ENCODE measurements around the gene PPP1R14D.

PPP1R14D gene

DNA sequence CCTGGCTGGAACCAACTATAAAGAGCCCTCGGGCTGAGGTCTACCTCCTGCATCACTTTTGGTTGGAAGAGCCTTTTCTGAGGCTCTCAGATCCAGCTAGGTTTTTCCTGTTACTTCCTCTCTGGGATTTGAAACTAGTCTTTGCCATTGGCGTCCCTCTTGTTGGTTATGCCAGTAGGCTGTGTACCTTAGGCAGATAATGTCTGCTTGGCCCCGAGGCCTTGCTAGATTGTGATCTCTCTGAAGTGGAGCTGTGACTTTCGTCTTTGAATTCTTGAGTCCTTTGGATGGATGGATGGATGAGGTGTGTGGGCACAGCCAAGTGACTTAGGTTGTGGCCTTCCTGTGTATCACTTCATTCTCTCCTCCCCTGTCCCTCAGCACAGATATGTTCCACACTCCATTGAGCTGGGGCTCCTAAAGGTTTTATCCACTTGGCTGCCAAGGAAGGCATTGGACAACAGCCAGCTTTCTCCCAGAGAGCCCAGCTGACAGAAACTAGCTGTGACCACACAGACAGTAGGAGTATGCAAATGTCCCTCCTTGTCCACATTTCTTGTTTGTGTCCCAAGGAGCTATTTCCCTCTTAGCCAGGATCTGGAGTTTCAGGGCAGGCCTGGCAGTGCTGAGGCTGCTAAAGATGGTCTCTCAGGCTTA is 13.3 kb downstream of the PPP1R14D start:
- Histone ChIP-seq H3K4me3 (ENCODE audit: low read depth, low read length) (no peak overlapping the region), H3K27me3 (ENCODE audit: control insufficient read depth, insufficient read depth, low read length) (no peaks in the 10 kb centered on the region), H3K36me3 (ENCODE audit: control insufficient read depth, insufficient read depth, low read length) (peaks cover 24% of the 10 kb centered on the region), H3K9me3 (ENCODE audit: control insufficient read depth, insufficient read depth, low read depth, low read length) (no peaks in the 10 kb centered on the region), H3K27ac (ENCODE audit: low read depth, low read length) (no peak overlapping the region), H3K4me1 (ENCODE audit: control insufficient read depth, insufficient read depth, low read length) (no peaks in the 10 kb centered on the region), H3K9ac (ENCODE audit: low read length) (no peak overlapping the region)

DNA sequence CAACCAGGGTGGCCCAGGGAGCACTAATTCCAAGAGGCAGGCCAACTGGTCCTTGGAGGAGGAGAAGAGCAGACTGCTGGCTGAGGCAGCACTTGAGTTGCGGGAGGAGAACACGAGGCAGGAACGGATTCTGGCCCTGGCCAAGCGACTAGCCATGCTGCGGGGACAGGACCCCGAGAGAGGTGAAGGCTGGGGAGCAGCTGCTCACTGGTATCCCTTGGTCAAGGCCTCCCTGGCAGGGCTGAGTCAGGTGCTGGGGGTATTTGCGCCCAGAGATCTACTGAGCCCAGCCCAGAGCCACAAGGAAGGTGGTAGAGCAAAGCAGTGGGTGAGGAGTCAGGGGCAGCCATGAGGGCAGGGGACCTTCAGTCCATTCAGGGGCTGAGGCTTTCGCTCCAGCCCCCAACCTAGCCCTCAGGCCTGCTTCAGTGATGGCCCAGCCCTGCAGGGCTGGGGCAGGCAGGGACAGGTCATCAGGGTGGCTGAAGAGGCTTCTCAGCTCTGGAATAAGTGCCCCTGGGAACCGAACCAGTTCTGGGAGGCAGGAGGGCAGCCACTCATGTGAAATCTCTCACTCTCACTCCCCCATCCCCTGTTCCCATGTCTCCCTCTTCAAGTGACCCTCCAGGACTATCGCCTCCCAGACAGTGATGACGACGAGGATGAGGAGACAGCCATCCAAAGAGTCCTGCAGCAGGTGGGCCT is 15.6 kb downstream of the PPP1R14D start:
- Histone ChIP-seq H3K27ac (ENCODE audit: low read depth, low read length) (no peak overlapping the region), H3K27me3 (ENCODE audit: control insufficient read depth, insufficient read depth, low read length) (no peaks in the 10 kb centered on the region), H3K4me1 (ENCODE audit: control insufficient read depth, insufficient read depth, low read length) (peaks cover 3% of the 10 kb centered on the region; the same call in 1 of the 2 replicates), H3K9me3 (ENCODE audit: control insufficient read depth, insufficient read depth, low read depth, low read length) (no peaks in the 10 kb centered on the region), H3K36me3 (ENCODE audit: control insufficient read depth, insufficient read depth, low read length) (peaks cover 26% of the 10 kb centered on the region), H3K9ac (ENCODE audit: low read length) (no peak overlapping the region), H3K4me3 (ENCODE audit: low read depth, low read length) (no peak overlapping the region)

DNA sequence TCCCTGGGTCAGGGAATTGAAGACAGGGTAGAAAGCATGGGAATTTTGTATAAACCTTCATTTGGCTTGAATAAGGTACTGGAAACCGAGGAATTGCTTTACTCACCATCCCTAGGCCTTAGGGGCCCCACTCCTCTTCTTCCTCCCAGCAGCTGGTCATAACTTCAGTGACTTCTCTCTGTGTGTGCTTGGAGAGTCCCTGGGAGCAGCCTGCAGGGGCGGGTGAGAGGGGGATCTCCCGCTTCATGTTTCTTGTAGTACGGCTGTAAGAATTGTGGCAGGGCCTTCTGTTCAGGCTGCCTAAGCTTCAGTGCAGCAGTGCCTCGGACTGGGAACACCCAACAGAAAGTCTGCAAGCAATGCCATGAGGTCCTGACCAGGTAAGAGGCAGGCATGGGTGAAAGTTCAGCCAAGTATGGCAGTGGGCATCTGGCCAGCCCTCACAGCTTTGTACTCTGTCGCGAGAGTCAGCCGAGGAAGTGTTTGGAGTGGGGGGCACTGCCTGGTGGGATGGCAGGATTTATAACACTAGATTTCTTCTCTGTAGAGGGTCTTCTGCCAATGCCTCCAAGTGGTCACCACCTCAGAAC is 19.6 kb downstream of the PPP1R14D start:
- Histone ChIP-seq H3K4me1 (ENCODE audit: control insufficient read depth, insufficient read depth, low read length) (peaks cover 8% of the 10 kb centered on the region; the same call in 1 of the 2 replicates), H3K9me3 (ENCODE audit: control insufficient read depth, insufficient read depth, low read depth, low read length) (no peaks in the 10 kb centered on the region), H3K9ac (ENCODE audit: low read length) (no peak overlapping the region), H3K27ac (ENCODE audit: low read depth, low read length) (no peak overlapping the region), H3K4me3 (ENCODE audit: low read depth, low read length) (no peak overlapping the region), H3K27me3 (ENCODE audit: control insufficient read depth, insufficient read depth, low read length) (no peaks in the 10 kb centered on the region), H3K36me3 (ENCODE audit: control insufficient read depth, insufficient read depth, low read length) (peaks cover 19% of the 10 kb centered on the region)

DNA sequence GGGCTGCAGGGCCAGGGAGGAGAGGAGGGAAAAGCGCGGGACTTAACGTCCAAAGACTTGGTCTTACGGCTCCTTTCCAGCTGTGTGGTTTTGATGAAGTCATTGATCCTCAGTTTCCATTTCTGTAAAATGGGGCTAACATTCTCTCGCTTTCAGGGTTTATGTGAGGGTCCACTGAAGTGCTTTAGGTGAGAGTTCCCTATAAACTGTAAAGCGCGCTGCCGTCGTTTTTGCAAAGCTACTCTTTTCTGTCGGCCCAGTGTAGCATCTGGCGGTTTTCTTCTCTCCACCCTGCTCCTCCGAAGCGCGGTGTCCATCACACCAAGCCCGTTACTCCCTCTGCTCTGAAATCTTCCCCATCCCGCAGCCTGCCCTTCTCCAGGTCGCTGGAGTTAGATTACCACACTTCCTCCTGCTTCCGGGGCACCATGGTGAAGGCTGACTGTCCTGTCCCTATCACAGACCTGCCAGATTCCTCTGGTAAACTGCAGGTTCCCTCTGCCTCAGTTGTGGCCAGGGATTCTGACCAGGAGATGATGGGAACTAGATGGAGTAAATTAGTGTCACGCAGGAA is 20.5 kb downstream of the PPP1R14D start:
- Histone ChIP-seq H3K4me1 (ENCODE audit: control insufficient read depth, insufficient read depth, low read length) (peaks cover 8% of the 10 kb centered on the region; the same call in 1 of the 2 replicates), H3K4me3 (ENCODE audit: low read depth, low read length) (peak overlapping the region; percentile 99), H3K9me3 (ENCODE audit: control insufficient read depth, insufficient read depth, low read depth, low read length) (no peaks in the 10 kb centered on the region), H3K9ac (ENCODE audit: low read length) (peak overlapping the region; percentile 52), H3K27ac (ENCODE audit: low read depth, low read length) (no peak overlapping the region), H3K27me3 (ENCODE audit: control insufficient read depth, insufficient read depth, low read length) (no peaks in the 10 kb centered on the region), H3K36me3 (ENCODE audit: control insufficient read depth, insufficient read depth, low read length) (peaks cover 17% of the 10 kb centered on the region)

DNA sequence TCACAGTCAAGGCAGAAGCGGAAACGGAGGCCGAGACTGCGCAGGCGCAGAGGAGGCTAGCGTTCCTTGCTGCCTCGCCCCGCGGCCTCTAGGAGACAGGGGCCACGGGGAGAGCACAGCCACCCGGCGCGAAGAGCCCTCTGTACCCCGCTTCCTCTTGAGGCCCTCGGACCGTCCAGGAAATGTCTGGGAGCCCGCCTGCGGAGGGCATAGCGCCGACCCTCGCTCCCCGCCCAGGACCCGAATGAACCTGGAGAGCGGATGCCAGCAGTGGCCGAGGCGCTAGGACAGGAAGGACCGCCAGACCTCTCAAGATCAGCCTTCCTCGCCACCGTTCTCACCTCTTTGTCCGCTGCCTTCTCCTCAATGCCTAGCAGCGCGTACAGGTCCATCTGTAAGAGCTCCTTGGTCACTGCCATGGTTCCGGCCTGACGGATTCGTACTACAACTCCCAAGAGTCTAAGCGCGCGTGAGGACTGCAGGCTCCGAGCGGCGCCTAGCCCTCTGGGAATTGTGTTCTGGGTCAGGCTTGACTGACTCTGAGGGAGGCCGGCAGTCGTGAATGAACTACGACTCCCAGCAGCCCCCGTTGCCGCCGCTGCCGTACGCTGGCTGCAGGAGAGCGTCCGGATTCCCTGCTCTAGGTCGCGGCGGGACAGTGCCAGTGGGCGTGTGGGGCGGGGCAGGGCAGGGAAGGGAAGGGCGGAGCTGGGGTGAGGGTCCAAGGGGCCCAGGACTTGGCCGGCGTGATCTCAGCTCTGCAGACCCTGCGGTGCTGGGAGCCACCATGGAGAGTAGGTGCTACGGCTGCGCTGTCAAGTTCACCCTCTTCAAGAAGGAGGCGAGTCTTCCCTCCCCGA is 21.2 kb downstream of the PPP1R14D start, which contains the start of the genes DNAJC17 and ZFYVE19:
TSS of gene DNAJC17 (minus strand) at position 446 of the 860 bp plus-strand sequence. CDS start at position 419, 27 bp downstream.
TSS of gene ZFYVE19 (plus strand) at position 62 of the 860 bp plus-strand sequence. CDS start at position 563, 501 bp downstream.
- H3K4me1 ChIP-seq (ENCODE audit: control insufficient read depth, insufficient read depth, low read length): peaks cover 8% of the 10 kb centered on the region; the same call in 1 of the 2 replicates
- peak within 1 kb of the TSS; percentile 35; the same call in 1 of the 2 replicates for H3K27ac ChIP-seq (ENCODE audit: low read depth, low read length)
- H3K4me3 ChIP-seq (ENCODE audit: low read depth, low read length): peak within 1 kb of the TSS; percentile 99
- H3K9ac ChIP-seq (ENCODE audit: low read length): peak within 1 kb of the TSS; percentile 85
- H3K27me3 ChIP-seq (ENCODE audit: control insufficient read depth, insufficient read depth, low read length): no peaks in the 10 kb centered on the region
- peaks cover 17% of the 10 kb centered on the region for H3K36me3 ChIP-seq (ENCODE audit: control insufficient read depth, insufficient read depth, low read length)
- H3K9me3 ChIP-seq (ENCODE audit: control insufficient read depth, insufficient read depth, low read depth, low read length): no peaks in the 10 kb centered on the region

DNA sequence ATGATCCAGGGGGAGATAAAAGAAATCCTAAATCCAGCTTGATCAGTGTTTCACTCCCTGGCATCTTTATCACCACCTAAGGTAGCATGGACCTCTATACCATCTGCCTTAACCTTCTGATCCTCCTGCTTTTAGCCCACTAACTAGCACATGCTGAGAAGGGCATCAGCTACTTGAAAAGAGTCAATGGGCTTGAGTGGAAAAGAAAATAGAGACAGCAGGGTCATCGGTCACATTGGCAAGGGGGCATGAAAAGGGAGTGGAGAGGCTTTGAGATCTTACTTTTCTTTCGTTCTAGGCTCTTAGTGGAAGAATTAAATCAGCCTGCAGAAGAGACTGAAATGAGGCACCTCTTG is 21.9 kb downstream of the PPP1R14D start:
- peak overlapping the region; percentile 99 for H3K4me3 ChIP-seq (ENCODE audit: low read depth, low read length)
- no peak overlapping the region for H3K27ac ChIP-seq (ENCODE audit: low read depth, low read length)
- H3K9ac ChIP-seq (ENCODE audit: low read length): peak overlapping the region; percentile 85
- no peaks in the 10 kb centered on the region for H3K9me3 ChIP-seq (ENCODE audit: control insufficient read depth, insufficient read depth, low read depth, low read length)
- H3K27me3 ChIP-seq (ENCODE audit: control insufficient read depth, insufficient read depth, low read length): no peaks in the 10 kb centered on the region
- H3K36me3 ChIP-seq (ENCODE audit: control insufficient read depth, insufficient read depth, low read length): peaks cover 17% of the 10 kb centered on the region
- H3K4me1 ChIP-seq (ENCODE audit: control insufficient read depth, insufficient read depth, low read length): peaks cover 8% of the 10 kb centered on the region; the same call in 1 of the 2 replicates

DNA sequence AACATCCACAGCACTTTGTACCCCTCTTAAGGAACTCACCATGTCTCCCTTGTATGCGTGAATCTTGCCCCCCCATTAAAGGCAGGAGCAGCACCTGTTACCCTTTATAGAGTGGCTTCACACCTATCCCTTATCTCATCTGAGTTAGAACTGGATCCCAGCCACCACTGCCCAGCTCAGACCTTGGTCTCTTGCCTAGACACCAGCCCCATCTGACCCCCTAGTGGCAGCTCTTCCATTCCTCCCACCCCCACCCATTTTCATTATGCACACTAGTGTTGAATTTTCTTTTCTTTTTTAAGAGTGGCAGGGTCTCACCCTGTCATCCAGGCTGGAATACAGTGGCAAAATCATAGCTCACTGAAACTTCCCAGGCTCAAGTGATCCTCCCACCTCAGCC is 24.8 kb downstream of the PPP1R14D start:
- Histone ChIP-seq H3K4me3 (ENCODE audit: low read depth, low read length) (no peak overlapping the region), H3K4me1 (ENCODE audit: control insufficient read depth, insufficient read depth, low read length) (peaks cover 19% of the 10 kb centered on the region), H3K36me3 (ENCODE audit: control insufficient read depth, insufficient read depth, low read length) (0 out of 2 replicates have a peak, but pooled peaks cover 3% of the 10 kb centered on the region), H3K9me3 (ENCODE audit: control insufficient read depth, insufficient read depth, low read depth, low read length) (no peaks in the 10 kb centered on the region), H3K27ac (ENCODE audit: low read depth, low read length) (no peak overlapping the region), H3K9ac (ENCODE audit: low read length) (no peak overlapping the region), H3K27me3 (ENCODE audit: control insufficient read depth, insufficient read depth, low read length) (no peaks in the 10 kb centered on the region)

DNA sequence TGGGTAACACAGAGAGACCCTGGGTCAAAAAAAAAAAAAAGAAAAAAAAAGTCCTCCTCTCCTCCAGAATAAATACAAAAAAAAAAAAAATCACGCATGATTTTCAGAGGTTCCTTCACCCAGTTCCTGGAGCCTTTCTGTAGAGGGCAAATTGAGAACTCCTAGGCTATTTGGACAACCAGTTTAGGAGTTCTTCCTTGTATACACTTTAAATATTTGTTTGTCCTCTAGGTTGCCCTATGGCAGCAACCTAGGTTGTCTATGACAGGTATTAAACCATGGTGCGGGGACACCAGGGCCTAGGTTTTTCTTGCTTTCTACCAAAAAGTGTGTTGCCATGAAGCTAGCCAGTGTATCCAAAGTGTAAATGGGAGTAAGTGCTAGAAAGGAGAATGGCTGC is 25.4 kb downstream of the PPP1R14D start:
- H3K4me1 ChIP-seq (ENCODE audit: control insufficient read depth, insufficient read depth, low read length): peaks cover 22% of the 10 kb centered on the region
- H3K4me3 ChIP-seq (ENCODE audit: low read depth, low read length): no peak overlapping the region
- no peaks in the 10 kb centered on the region for H3K9me3 ChIP-seq (ENCODE audit: control insufficient read depth, insufficient read depth, low read depth, low read length)
- H3K9ac ChIP-seq (ENCODE audit: low read length): no peak overlapping the region
- no peak overlapping the region for H3K27ac ChIP-seq (ENCODE audit: low read depth, low read length)
- no peaks in the 10 kb centered on the region for H3K27me3 ChIP-seq (ENCODE audit: control insufficient read depth, insufficient read depth, low read length)
- 0 out of 2 replicates have a peak, but pooled peaks cover 3% of the 10 kb centered on the region for H3K36me3 ChIP-seq (ENCODE audit: control insufficient read depth, insufficient read depth, low read length)

DNA sequence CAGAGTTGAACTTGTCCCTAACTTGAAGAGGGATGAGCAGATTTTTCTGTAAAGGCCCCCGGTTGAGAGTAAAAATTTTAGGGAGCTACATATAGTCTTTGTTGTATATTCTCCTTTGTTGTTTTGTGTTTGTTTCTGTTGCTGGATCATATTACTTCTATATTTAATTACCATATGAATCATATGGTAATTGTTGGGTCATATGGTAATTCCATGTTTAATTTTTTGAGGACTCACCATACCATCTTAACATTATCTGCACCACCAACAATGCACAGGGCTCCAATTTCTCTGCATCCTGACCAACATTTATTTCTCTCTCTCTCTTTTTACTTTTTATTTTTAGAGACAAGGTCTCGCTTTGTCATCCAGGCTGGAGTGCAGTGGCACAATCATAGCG is 29.0 kb downstream of the PPP1R14D start:
- H3K9ac ChIP-seq (ENCODE audit: low read length): no peak overlapping the region
- H3K27me3 ChIP-seq (ENCODE audit: control insufficient read depth, insufficient read depth, low read length): no peaks in the 10 kb centered on the region
- H3K36me3 ChIP-seq (ENCODE audit: control insufficient read depth, insufficient read depth, low read length): 0 out of 2 replicates have a peak, but pooled peaks cover 3% of the 10 kb centered on the region
- no peak overlapping the region for H3K27ac ChIP-seq (ENCODE audit: low read depth, low read length)
- no peak overlapping the region; the same call in 1 of the 2 replicates for H3K4me3 ChIP-seq (ENCODE audit: low read depth, low read length)
- H3K4me1 ChIP-seq (ENCODE audit: control insufficient read depth, insufficient read depth, low read length): peaks cover 29% of the 10 kb centered on the region
- no peaks in the 10 kb centered on the region for H3K9me3 ChIP-seq (ENCODE audit: control insufficient read depth, insufficient read depth, low read depth, low read length)

DNA sequence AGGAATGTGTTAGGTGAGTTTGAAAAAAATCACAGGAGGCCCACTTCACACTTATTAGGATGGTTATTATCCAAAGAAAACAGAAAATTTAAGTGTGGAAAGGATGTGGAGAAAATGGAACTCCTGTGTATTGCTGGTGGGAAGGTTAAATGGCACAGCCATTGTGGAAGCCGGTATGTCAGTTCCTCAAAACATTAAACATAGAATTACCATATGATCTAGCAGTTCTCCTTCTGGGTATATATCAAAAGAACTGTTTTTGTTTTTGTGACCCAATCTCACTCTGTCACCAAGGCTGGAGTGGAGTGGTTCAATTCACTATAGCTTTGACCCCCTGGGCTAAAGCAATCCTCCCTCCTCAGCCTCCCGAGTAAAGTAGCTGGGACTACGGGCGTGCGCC is 32.0 kb downstream of the PPP1R14D start:
- Histone ChIP-seq H3K36me3 (ENCODE audit: control insufficient read depth, insufficient read depth, low read length) (no peaks in the 10 kb centered on the region), H3K27ac (ENCODE audit: low read depth, low read length) (no peak overlapping the region), H3K4me3 (ENCODE audit: low read depth, low read length) (no peak overlapping the region), H3K9ac (ENCODE audit: low read length) (no peak overlapping the region), H3K4me1 (ENCODE audit: control insufficient read depth, insufficient read depth, low read length) (peaks cover 34% of the 10 kb centered on the region), H3K9me3 (ENCODE audit: control insufficient read depth, insufficient read depth, low read depth, low read length) (no peaks in the 10 kb centered on the region), H3K27me3 (ENCODE audit: control insufficient read depth, insufficient read depth, low read length) (no peaks in the 10 kb centered on the region)

Measured in HUES6 (cell line).